CD4-positive, CD25-positive, alpha-beta regulatory T cell (primary cell): ENCODE results near the gene GPR15. TPM values are rescaled to one million over a fixed set of nuclear protein-coding genes. Genes with fewer than 3 reads are reported as not detected.

Experiments used
- ATAC-seq, 2 donors: fragments of 150-1000 bp; cut with Tn5 transposase; one replicate each; pipeline ENCODE4 v1.10.0; 2021; ENCODE audit warnings: low read depth in 2 of 2, moderate number of reproducible peaks in 2 of 2, moderate library complexity in 1 of 2
- DNase-seq, 3 donors: peaks; one replicate each; pipeline versions ENCODE4 v3.0.0 to v3.0.0-alpha.2; 2012 to 2022; ENCODE audit warnings: mixed read lengths in 1 of 3
- H3K27ac ChIP-seq: one replicate; pipeline ENCODE4 v1.7.0; 2013; ENCODE audit warnings: mild to moderate bottlenecking, low read length; ENCODE audit not compliant: insufficient read depth, poor library complexity, severe bottlenecking
- H3K27me3 ChIP-seq: one replicate; pipeline ENCODE4 v1.7.0; 2013; ENCODE audit warnings: low read length; ENCODE audit not compliant: control insufficient read depth, insufficient read depth
- H3K36me3 ChIP-seq: one replicate; pipeline ENCODE4 v1.7.0; 2013; ENCODE audit warnings: mild to moderate bottlenecking, low read length, moderate library complexity; ENCODE audit not compliant: control insufficient read depth, insufficient read depth
- H3K4me1 ChIP-seq: 2 replicates; pipeline ENCODE4 v1.7.0; 2013; ENCODE audit warnings: mild to moderate bottlenecking, low read length; ENCODE audit not compliant: insufficient read depth, control insufficient read depth, poor library complexity, severe bottlenecking
- H3K4me3 ChIP-seq: one replicate; pipeline ENCODE4 v1.7.0; 2013; ENCODE audit warnings: low read depth, mild to moderate bottlenecking, low read length, moderate library complexity
- H3K9me3 ChIP-seq, 2 experiments: 1 replicate in 1 of 2; 2 replicates in 1 of 2; pipeline ENCODE4 v1.7.0; 2013; ENCODE audit warnings: low read length in 2 of 2, mild to moderate bottlenecking in 1 of 2, moderate library complexity in 1 of 2; ENCODE audit not compliant: control insufficient read depth in 2 of 2
- H3K27ac Mint-ChIP-seq, 3 donors: one replicate each; pipeline ENCODE4 v1.8.0; 2020 to 2022; ENCODE audit warnings: mild to moderate bottlenecking in 3 of 3, mixed read lengths in 3 of 3, moderate library complexity in 2 of 3
- H3K27me3 Mint-ChIP-seq: one replicate; pipeline ENCODE4 v1.8.0; 2022; ENCODE audit warnings: mild to moderate bottlenecking, mixed read lengths
- H3K36me3 Mint-ChIP-seq: one replicate; pipeline ENCODE4 v1.8.0; 2020; ENCODE audit warnings: mixed read lengths
- H3K4me1 Mint-ChIP-seq, 4 donors: one replicate each; pipeline ENCODE4 v1.8.0; 2020 to 2022; ENCODE audit warnings: mixed read lengths in 4 of 4, mild to moderate bottlenecking in 1 of 4
- H3K4me3 Mint-ChIP-seq, 4 donors: one replicate each; pipeline ENCODE4 v1.8.0; 2020 to 2022; ENCODE audit warnings: mild to moderate bottlenecking in 4 of 4, mixed read lengths in 4 of 4, moderate library complexity in 3 of 4
- H3K9me3 Mint-ChIP-seq, 7 donors: one replicate each; pipeline ENCODE4 v1.8.0; 2020 to 2022; ENCODE audit warnings: mixed read lengths in 7 of 7, mild to moderate bottlenecking in 3 of 7, moderate library complexity in 2 of 7
- polyA plus RNA-seq, 4 donors: library from polyadenylated mRNA; unstranded; fragments of 300-500 nt; fragmentation: Illumina TruSeq; gene quantifications; one replicate each; pipeline ENCODE4 v1.2.3, GENCODE V29; 2021
- total RNA-seq: library from RNA; stranded (reverse); gene quantifications from one replicate; pipeline ENCODE4 v1.2.3, GENCODE V29; 2022

Gene GPR15
- total and polyA plus RNA-seq, 5 donors from 2014 or later, result 5.7 to 72.4 (median 9.1) TPM

GRCh38 chr3:98504539-98504938 lies 27.2 kb upstream of the GPR15 start:
- H3K36me3 Mint-ChIP-seq, result peaks cover 28% of the 10 kb centered on the region
- H3K4me1 ChIP-seq, result peaks cover 7% of the 10 kb centered on the region
- H3K27ac ChIP-seq, result no peak overlapping the region
- ATAC-seq (no peak), DNase-seq (no peak)
- H3K27me3 Mint-ChIP-seq, result no peaks in the 10 kb centered on the region
- no peak overlapping the region for H3K4me3 ChIP-seq
- no peak overlapping the region for H3K4me3 Mint-ChIP-seq
- H3K27ac Mint-ChIP-seq, result no peak overlapping the region
- H3K4me1 Mint-ChIP-seq, result peaks cover 6 to 29% (median 22%) of the 10 kb centered on the region in 4 donors
- H3K9me3 ChIP-seq, result no peaks in the 10 kb centered on the region
- no peaks in the 10 kb centered on the region for H3K27me3 ChIP-seq
- peaks cover 2% of the 10 kb centered on the region for H3K36me3 ChIP-seq
- no peaks in the 10 kb centered on the region for H3K9me3 Mint-ChIP-seq

- H3K27ac ChIP-seq, result peak overlapping the region; percentile 41
- peak overlapping the region in 2 of 4 donors; percentile 7 to 44 for H3K4me3 Mint-ChIP-seq
- peaks cover 23 to 32% (median 27%) of the 10 kb centered on the region in 4 donors for H3K4me1 Mint-ChIP-seq
- H3K27me3 ChIP-seq, result no peaks in the 10 kb centered on the region
- H3K27me3 Mint-ChIP-seq, result no peaks in the 10 kb centered on the region
- no peaks in the 10 kb centered on the region for H3K9me3 Mint-ChIP-seq
- ATAC-seq, result peak; percentile 74 to 80
- peaks cover 7% of the 10 kb centered on the region for H3K4me1 ChIP-seq
- H3K36me3 ChIP-seq, result peaks cover 4% of the 10 kb centered on the region
- H3K4me3 ChIP-seq, result no peak overlapping the region
- H3K27ac Mint-ChIP-seq, result peak overlapping the region; percentile 3 to 32 (median 8)
- peaks cover 33% of the 10 kb centered on the region for H3K36me3 Mint-ChIP-seq
- H3K9me3 ChIP-seq, result no peaks in the 10 kb centered on the region
- peak in 2 of 3 donors; percentile 33 to 40 for DNase-seq
These were observed 23.2 kb upstream of the GPR15 start for GRCh38 chr3:98508582-98508981.

- Mint-ChIP-seq H3K4me1 (peaks cover 35 to 59% (median 53%) of the 10 kb centered on the region in 4 donors), H3K36me3 (peaks cover 46% of the 10 kb centered on the region), H3K4me3 (no peak overlapping the region), H3K27me3 (no peaks in the 10 kb centered on the region), H3K9me3 (no peaks in the 10 kb centered on the region), H3K27ac (no peak overlapping the region)
- no peak overlapping the region for H3K27ac ChIP-seq
- peaks cover 33% of the 10 kb centered on the region for H3K36me3 ChIP-seq
- H3K9me3 ChIP-seq, result no peaks in the 10 kb centered on the region
- DNase-seq (no peak), ATAC-seq (no peak)
- no peaks in the 10 kb centered on the region for H3K27me3 ChIP-seq
- no peak overlapping the region for H3K4me3 ChIP-seq
- H3K4me1 ChIP-seq, result peaks cover 28% of the 10 kb centered on the region
These were observed 19.2 kb upstream of the GPR15 start for GRCh38 chr3:98512576-98512975.

DNA sequence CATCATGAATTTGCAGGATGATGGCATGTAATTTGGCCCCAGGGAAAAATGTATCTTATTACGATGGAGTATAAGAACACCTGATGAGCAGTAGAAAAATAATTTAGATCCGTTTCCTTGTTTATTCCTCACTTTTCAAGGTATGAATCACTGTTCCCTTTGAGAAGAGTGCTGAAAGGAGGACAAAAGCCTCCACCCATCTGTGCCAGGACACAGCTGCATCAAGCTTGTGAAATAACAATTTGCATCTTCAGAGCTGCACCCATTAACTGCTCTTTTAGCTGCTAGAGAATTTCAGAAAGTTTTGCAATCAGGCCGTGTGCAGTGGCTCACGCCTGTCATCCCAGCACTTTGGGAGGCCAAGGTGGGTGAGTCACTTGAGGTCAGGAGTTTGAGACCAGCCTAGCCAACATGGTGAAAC lies 18.7 kb upstream of the GPR15 start:
- Mint-ChIP-seq H3K4me1 (peaks cover 35 to 64% (median 56%) of the 10 kb centered on the region in 4 donors), H3K27me3 (no peaks in the 10 kb centered on the region), H3K36me3 (peaks cover 48% of the 10 kb centered on the region), H3K9me3 (no peaks in the 10 kb centered on the region), H3K4me3 (no peak overlapping the region), H3K27ac (no peak overlapping the region)
- no peak for ATAC-seq
- H3K4me3 ChIP-seq, result no peak overlapping the region
- peaks cover 39% of the 10 kb centered on the region for H3K36me3 ChIP-seq
- DNase-seq, result no peak
- H3K27me3 ChIP-seq, result no peaks in the 10 kb centered on the region
- peaks cover 32% of the 10 kb centered on the region for H3K4me1 ChIP-seq
- H3K9me3 ChIP-seq, result no peaks in the 10 kb centered on the region
- no peak overlapping the region for H3K27ac ChIP-seq

DNA sequence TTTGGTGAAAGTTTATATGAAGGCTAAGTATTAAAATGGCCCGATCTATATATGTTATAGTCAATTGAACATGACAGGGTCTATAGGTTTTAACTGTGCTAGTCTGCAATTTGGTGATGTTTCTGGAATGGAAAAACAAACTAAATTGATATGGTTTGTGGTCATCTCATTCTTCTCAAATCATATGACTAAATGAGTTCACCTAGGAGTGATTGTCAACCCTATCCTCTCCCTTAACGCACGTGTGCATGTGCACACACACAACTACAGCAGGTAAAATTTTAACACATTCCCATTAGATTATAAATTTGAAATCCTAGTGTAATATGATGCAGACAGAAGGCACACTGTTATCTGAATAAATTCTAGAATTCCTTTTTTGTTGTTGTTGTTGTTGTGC lies 18.0 kb upstream of the GPR15 start:
- Histone ChIP-seq H3K4me3 (no peak overlapping the region), H3K36me3 (peaks cover 45% of the 10 kb centered on the region), H3K4me1 (peaks cover 36% of the 10 kb centered on the region), H3K9me3 (no peaks in the 10 kb centered on the region), H3K27me3 (no peaks in the 10 kb centered on the region), H3K27ac (no peak overlapping the region)
- Mint-ChIP-seq H3K36me3 (peaks cover 47% of the 10 kb centered on the region), H3K4me1 (peaks cover 34 to 64% (median 56%) of the 10 kb centered on the region in 4 donors), H3K9me3 (no peaks in the 10 kb centered on the region), H3K4me3 (peak overlapping the region in 1 of 4 donors; percentile 52), H3K27ac (no peak overlapping the region), H3K27me3 (no peaks in the 10 kb centered on the region)
- ATAC-seq (no peak), DNase-seq (no peak)

DNA sequence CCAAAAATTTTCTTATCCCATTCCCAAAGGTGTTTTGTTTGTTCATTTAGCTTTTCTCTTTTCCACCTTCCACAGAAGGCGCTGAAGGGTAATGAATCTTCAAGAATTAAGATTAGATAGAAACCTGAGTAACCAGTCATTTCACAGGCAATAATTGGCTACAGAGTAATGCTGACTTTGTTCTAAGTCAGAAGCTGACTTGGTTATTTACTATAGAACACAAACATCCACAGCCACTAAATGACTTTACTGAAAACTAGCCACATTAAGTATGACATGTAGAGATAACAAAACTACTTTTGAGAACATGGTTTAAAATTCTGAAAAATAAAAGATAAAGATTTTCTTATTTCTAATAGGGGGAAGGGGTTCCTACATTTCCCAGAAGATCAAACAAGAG lies 16.8 kb upstream of the GPR15 start:
- Mint-ChIP-seq H3K27ac (peak overlapping the region in 1 of 3 donors; percentile 10), H3K36me3 (peaks cover 56% of the 10 kb centered on the region), H3K9me3 (no peaks in the 10 kb centered on the region), H3K27me3 (no peaks in the 10 kb centered on the region), H3K4me3 (peak overlapping the region in 1 of 4 donors; percentile 27), H3K4me1 (peaks cover 39 to 72% (median 59%) of the 10 kb centered on the region in 4 donors)
- no peaks in the 10 kb centered on the region for H3K9me3 ChIP-seq
- H3K36me3 ChIP-seq, result peaks cover 54% of the 10 kb centered on the region
- no peaks in the 10 kb centered on the region for H3K27me3 ChIP-seq
- no peak for DNase-seq
- no peak for ATAC-seq
- H3K4me1 ChIP-seq, result peaks cover 43% of the 10 kb centered on the region
- no peak overlapping the region for H3K4me3 ChIP-seq
- H3K27ac ChIP-seq, result peak overlapping the region; percentile 36

DNA sequence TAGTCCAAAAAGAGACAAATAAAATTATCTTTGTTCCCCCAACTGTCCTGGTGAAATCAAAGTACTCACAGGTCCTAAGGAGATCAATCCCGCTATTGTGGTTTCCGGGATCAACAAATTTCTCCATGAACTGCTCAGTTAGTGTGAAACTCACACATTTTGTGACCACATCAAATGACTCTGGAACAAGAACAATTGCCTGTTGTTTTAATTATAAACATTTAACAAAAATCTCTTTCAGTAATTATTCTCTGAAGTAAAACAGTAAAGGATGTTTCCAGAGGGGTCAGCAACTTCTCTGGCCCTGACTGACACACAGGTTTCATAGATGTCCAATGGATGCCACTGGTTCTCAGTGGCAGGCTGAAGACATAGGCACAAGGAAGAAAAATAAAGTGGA lies 13.0 kb upstream of the GPR15 start:
- Histone ChIP-seq H3K9me3 (no peaks in the 10 kb centered on the region), H3K4me1 (peaks cover 59% of the 10 kb centered on the region), H3K4me3 (peak overlapping the region; percentile 98), H3K27ac (peak overlapping the region; percentile 50), H3K27me3 (no peaks in the 10 kb centered on the region), H3K36me3 (peaks cover 63% of the 10 kb centered on the region)
- peaks cover 52 to 80% (median 68%) of the 10 kb centered on the region in 4 donors for H3K4me1 Mint-ChIP-seq
- no peaks in the 10 kb centered on the region for H3K9me3 Mint-ChIP-seq
- ATAC-seq, result no peak
- no peak for DNase-seq
- H3K36me3 Mint-ChIP-seq, result peaks cover 52% of the 10 kb centered on the region
- peak overlapping the region; percentile 10 to 89 (median 66) for H3K27ac Mint-ChIP-seq
- peak overlapping the region; percentile 95 to 97 (median 96) for H3K4me3 Mint-ChIP-seq
- H3K27me3 Mint-ChIP-seq, result no peaks in the 10 kb centered on the region

DNA sequence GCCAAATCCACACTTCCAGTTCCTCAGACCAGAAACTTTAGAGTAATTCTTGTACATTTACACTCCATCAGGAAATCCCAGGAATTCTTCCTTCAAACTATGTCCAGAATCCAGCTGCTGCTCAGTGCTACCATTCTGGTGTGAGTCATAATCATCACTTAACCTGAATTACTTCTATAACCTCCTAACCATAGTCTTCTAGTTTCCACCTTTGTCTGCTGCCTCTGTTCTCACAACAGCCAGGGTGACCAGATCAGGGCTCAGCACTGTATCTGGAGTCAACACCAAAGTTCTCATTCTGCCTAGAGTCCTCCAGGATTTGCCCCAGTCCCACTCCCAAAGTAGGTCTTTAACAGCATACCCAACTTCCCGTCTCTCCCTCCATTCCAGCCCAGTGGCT lies 12.4 kb upstream of the GPR15 start:
- Histone ChIP-seq H3K36me3 (peaks cover 61% of the 10 kb centered on the region), H3K4me3 (peak overlapping the region; percentile 98), H3K9me3 (no peaks in the 10 kb centered on the region), H3K27me3 (no peaks in the 10 kb centered on the region), H3K27ac (peak overlapping the region; percentile 50), H3K4me1 (peaks cover 59% of the 10 kb centered on the region)
- peak overlapping the region; percentile 48 to 89 (median 66) for H3K27ac Mint-ChIP-seq
- peaks cover 50% of the 10 kb centered on the region for H3K36me3 Mint-ChIP-seq
- peaks cover 50 to 77% (median 68%) of the 10 kb centered on the region in 4 donors for H3K4me1 Mint-ChIP-seq
- no peaks in the 10 kb centered on the region for H3K9me3 Mint-ChIP-seq
- H3K4me3 Mint-ChIP-seq, result peak overlapping the region; percentile 95 to 97 (median 96)
- ATAC-seq, result no peak
- no peaks in the 10 kb centered on the region for H3K27me3 Mint-ChIP-seq
- no peak for DNase-seq
